ENCODE data around the gene PHLPP1. TPM values are rescaled to one million over a fixed set of nuclear protein-coding genes. Genes with fewer than 3 reads are reported as not detected.
"Not testable (repeated sequence)": the region's sequence is repeated elsewhere in the genome, so short reads cannot be mapped to it uniquely, and the experiment has no call there.

The PHLPP1 gene
- total RNA-seq, 1 experiment from 2014 or later = 13.7 TPM

DNA sequence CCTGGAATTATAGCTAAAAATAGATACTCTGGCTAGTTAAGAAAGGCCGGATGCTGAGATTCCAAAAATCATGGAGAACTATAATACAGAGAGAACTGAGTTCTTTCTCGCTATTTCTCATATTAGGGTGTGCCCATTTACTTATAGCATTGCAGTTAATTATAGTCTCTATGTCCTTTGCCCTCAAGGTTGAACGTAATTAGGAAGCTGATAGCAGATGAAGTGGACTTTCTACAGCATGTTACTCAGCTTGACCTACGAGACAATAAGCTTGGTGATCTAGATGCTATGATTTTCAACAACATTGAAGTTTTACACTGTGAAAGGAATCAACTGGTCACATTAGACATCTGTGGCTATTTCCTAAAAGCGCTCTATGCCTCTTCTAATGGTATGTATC lies 187.4 kb downstream of the PHLPP1 start:
- intact Hi-C loops (cut with micrococcal nuclease; ENCODE audit: unreplicated experiment) = no loop called here
- Histone ChIP-seq H3K4me3 (ENCODE audit: low read depth, low read length, poor library complexity, severe bottlenecking) (no peak overlapping the region), H3K27ac (ENCODE audit: low read depth, low read length, poor library complexity, severe bottlenecking) (no peak overlapping the region), H3K9me3 (ENCODE audit: low read depth, low read length, poor library complexity, severe bottlenecking) (no peaks in the 10 kb centered on the region), H3K27me3 (replicated peaks; ENCODE audit: insufficient read depth, low read depth, low read length, poor library complexity) (no peaks in the 10 kb centered on the region), H3K4me1 (ENCODE audit: insufficient read depth, low read length, poor library complexity, severe bottlenecking) (no peaks in the 10 kb centered on the region), H3K36me3 (ENCODE audit: insufficient read depth, low read length, poor library complexity, severe bottlenecking) (peaks cover 4% of the 10 kb centered on the region)
- ChIA-PET POLR2A (ENCODE audit: low non-redundant PET) (no interaction called here), CTCF (no interaction called here)
- no peak for DNase-seq (ENCODE audit: low spot score)
- no TSS peak for BruUV-seq (replicated peaks)
- TF ChIP-seq, protein P1, sequence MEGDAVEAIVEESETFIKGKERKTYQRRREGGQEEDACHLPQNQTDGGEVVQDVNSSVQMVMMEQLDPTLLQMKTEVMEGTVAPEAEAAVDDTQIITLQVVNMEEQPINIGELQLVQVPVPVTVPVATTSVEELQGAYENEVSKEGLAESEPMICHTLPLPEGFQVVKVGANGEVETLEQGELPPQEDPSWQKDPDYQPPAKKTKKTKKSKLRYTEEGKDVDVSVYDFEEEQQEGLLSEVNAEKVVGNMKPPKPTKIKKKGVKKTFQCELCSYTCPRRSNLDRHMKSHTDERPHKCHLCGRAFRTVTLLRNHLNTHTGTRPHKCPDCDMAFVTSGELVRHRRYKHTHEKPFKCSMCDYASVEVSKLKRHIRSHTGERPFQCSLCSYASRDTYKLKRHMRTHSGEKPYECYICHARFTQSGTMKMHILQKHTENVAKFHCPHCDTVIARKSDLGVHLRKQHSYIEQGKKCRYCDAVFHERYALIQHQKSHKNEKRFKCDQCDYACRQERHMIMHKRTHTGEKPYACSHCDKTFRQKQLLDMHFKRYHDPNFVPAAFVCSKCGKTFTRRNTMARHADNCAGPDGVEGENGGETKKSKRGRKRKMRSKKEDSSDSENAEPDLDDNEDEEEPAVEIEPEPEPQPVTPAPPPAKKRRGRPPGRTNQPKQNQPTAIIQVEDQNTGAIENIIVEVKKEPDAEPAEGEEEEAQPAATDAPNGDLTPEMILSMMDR (conservative IDR thresholded peaks at IDR 0.05; ENCODE audit: low read depth, low read length) = no peak
- no peak for TF ChIP-seq EZH2 (IDR thresholded peaks at IDR 0.05; ENCODE audit: borderline replicate concordance, low read depth, low read length, poor library complexity, severe bottlenecking)

DNA sequence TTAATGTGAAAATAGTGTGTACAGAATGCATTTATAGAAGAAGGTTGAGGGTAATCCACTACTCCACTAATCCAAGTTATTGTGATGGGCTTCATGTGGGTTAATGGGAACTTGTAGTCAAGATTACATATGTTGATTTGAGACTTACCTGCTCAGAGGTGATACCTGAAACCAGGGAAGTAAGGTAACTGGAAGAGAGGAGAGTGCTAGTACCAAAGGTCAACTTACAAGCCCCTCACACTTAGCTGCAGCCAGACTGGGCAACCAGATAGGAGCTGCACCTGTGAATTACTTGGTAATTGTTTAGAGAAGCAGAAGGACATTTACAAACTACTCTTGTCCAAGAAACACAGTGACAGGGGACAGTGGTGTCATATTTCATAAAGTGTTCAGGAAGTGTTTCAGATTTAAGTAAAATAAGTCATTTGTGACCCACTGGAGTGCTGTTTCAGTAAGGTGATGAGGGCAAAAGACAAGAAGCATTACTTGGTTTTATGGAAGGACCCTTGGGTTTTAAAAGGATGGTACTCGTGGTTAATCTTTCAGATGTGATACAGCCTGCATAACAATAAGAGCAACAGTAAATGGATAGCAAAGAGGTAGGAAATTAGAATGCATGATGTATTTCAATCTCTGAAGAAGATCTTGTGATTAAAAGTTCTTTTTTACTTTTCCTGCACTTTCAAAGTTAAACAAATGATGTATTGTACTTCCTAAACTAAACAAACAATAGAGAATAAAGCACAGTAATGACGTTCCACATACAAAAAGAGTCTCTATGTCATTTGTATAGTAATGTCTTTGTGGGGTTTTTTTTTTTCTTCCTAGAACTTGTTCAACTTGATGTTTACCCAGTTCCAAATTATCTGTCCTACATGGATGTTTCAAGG lies 189.3 kb downstream of the PHLPP1 start:
- BruUV-seq (replicated peaks) = no TSS peak
- Histone ChIP-seq H3K27ac (ENCODE audit: low read depth, low read length, poor library complexity, severe bottlenecking) (no peak overlapping the region), H3K4me3 (ENCODE audit: low read depth, low read length, poor library complexity, severe bottlenecking) (no peak overlapping the region), H3K27me3 (replicated peaks; ENCODE audit: insufficient read depth, low read depth, low read length, poor library complexity) (no peaks in the 10 kb centered on the region), H3K36me3 (ENCODE audit: insufficient read depth, low read length, poor library complexity, severe bottlenecking) (peaks cover 4% of the 10 kb centered on the region), H3K9me3 (ENCODE audit: low read depth, low read length, poor library complexity, severe bottlenecking) (no peaks in the 10 kb centered on the region), H3K4me1 (ENCODE audit: insufficient read depth, low read length, poor library complexity, severe bottlenecking) (no peaks in the 10 kb centered on the region)
- intact Hi-C loops (cut with micrococcal nuclease; ENCODE audit: unreplicated experiment) = no loop called here
- TF ChIP-seq, protein P1 (conservative IDR thresholded peaks at IDR 0.05; ENCODE audit: low read depth, low read length) = no peak
- no peak for TF ChIP-seq EZH2 (IDR thresholded peaks at IDR 0.05; ENCODE audit: borderline replicate concordance, low read depth, low read length, poor library complexity, severe bottlenecking)
- ChIA-PET CTCF (no interaction called here), POLR2A (ENCODE audit: low non-redundant PET) (no interaction called here)
- no peak for DNase-seq (ENCODE audit: low spot score)

DNA sequence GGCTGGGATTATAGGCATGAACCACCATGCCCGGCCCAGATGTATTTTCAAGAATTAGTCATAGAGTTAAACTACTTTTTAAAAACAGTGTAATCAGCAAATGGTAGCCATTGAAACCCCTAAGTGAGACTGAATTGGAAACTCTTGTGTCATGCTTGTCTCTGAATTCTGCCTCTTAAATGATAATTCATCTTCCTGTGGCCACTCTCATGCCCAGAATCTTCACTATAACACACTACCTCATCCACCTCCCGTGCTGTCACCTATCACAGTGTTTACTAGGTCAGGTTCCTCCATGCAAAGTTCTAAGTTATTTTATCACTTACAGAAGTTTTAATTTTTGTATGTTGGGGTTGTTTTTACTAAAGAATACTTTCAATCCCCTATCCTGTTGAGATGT lies 197.5 kb downstream of the PHLPP1 start:
- intact Hi-C loops (cut with micrococcal nuclease; ENCODE audit: unreplicated experiment) = no loop called here
- BruUV-seq (replicated peaks) = no TSS peak
- TF ChIP-seq, protein P1 (conservative IDR thresholded peaks at IDR 0.05; ENCODE audit: low read depth, low read length) = no peak
- no peak for TF ChIP-seq EZH2 (IDR thresholded peaks at IDR 0.05; ENCODE audit: borderline replicate concordance, low read depth, low read length, poor library complexity, severe bottlenecking)
- Histone ChIP-seq H3K4me1 (ENCODE audit: insufficient read depth, low read length, poor library complexity, severe bottlenecking) (no peaks in the 10 kb centered on the region), H3K4me3 (ENCODE audit: low read depth, low read length, poor library complexity, severe bottlenecking) (no peak overlapping the region), H3K27ac (ENCODE audit: low read depth, low read length, poor library complexity, severe bottlenecking) (no peak overlapping the region), H3K27me3 (replicated peaks; ENCODE audit: insufficient read depth, low read depth, low read length, poor library complexity) (no peaks in the 10 kb centered on the region), H3K36me3 (ENCODE audit: insufficient read depth, low read length, poor library complexity, severe bottlenecking) (no peaks in the 10 kb centered on the region), H3K9me3 (ENCODE audit: low read depth, low read length, poor library complexity, severe bottlenecking) (no peaks in the 10 kb centered on the region)
- no peak for DNase-seq (ENCODE audit: low spot score)
- POLR2A ChIA-PET (ENCODE audit: low non-redundant PET) = no interaction called here
- CTCF ChIA-PET = no interaction called here

DNA sequence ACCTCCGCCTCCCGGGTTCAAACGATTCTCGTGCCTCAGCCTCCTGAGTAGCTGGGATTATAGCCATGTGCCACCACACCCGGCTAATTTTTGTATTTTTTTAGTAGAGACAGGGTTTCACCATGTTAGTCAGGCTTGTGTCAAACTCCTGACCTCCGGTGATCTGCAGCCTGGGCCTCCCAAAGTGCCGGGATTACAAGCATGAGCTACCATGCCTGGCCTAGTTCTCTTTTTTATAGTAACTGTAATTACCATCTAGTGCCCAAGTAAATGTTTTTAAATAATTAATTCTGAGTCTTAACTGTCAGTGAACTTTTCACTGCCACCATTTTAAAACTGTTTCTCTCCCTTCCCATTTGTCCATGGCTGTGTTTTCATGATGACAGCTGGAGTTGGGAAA lies 198.5 kb downstream of the PHLPP1 start:
- POLR2A ChIA-PET (ENCODE audit: low non-redundant PET); H3K36me3 ChIP-seq (ENCODE audit: insufficient read depth, low read length, poor library complexity, severe bottlenecking); H3K27me3 ChIP-seq (replicated peaks; ENCODE audit: insufficient read depth, low read depth, low read length, poor library complexity); BruUV-seq (replicated peaks); H3K4me1 ChIP-seq (ENCODE audit: insufficient read depth, low read length, poor library complexity, severe bottlenecking); H3K27ac ChIP-seq (ENCODE audit: low read depth, low read length, poor library complexity, severe bottlenecking); intact Hi-C loops (cut with micrococcal nuclease; ENCODE audit: unreplicated experiment); DNase-seq (ENCODE audit: low spot score); CTCF ChIA-PET; H3K9me3 ChIP-seq (ENCODE audit: low read depth, low read length, poor library complexity, severe bottlenecking); H3K4me3 ChIP-seq (ENCODE audit: low read depth, low read length, poor library complexity, severe bottlenecking): not testable (repeated sequence)
